Prostate gland (tissue), 2 donors: ENCODE results near the gene ABHD17C. TPM values are rescaled to one million over a fixed set of nuclear protein-coding genes. Genes with fewer than 3 reads are reported as not detected.

Source experiments
- DNase-seq: peaks from one replicate; pipeline ENCODE4 v3.0.0-alpha.2; 2019; ENCODE audit warnings: low spot score
- H3K27ac ChIP-seq, 2 donors: fragments of 200-600 bp; sonication (generic); 2 replicates each; pipeline ENCODE4 v1.5.1; 2017 to 2019
- H3K27me3 ChIP-seq: fragments of 200-600 bp; sonication (generic); replicated peaks from 2 replicates; pipeline ENCODE4 v1.5.1; 2019; ENCODE audit not compliant: insufficient read depth
- H3K36me3 ChIP-seq, 2 donors: fragments of 200-600 bp; sonication (generic); 1 replicate in 1 of 2; 2 replicates in 1 of 2; pipeline versions ENCODE4 v1.5.1 to v1.8.1; 2017 to 2019
- H3K4me1 ChIP-seq: fragments of 200-600 bp; sonication (generic); replicated peaks from 2 replicates; pipeline ENCODE4 v1.5.1; 2019
- H3K4me3 ChIP-seq, 2 donors: fragments of 200-600 bp; sonication (generic); 2 replicates each; pipeline ENCODE4 v1.5.1; 2017 to 2019
- H3K9me3 ChIP-seq: fragments of 200-600 bp; sonication (generic); 2 replicates; pipeline ENCODE4 v1.5.1; 2017
- POLR2A ChIP-seq: fragments of 450-650 bp; IDR thresholded peaks from one replicate; pipeline ENCODE4 v1.6.1; 2016; ENCODE audit warnings: antibody characterized with exemption, mild to moderate bottlenecking
- POLR2AphosphoS5 ChIP-seq: sonication (generic); formaldehyde crosslinking; IDR thresholded peaks from one replicate; pipeline ENCODE4 v1.6.1; 2017; ENCODE audit warnings: antibody characterized with exemption
- WGBS: methylation state at CpG from one replicate; pipeline ENCODE4 v1.1.5; 2018; 5-methylcytosine and 5-hydroxymethylcytosine counted together
- intact Hi-C: fragments of 100-400 bp; cut with DNase I; formaldehyde crosslinking; loops from one replicate; pipeline ENCODE4 v1.14.2; 2022
- total RNA-seq, 2 donors: library from RNA; depleted of rRNA; stranded (reverse); fragments of >200 nt; gene quantifications; one replicate each; pipeline ENCODE4 v1.1.0, GENCODE V29; 2016
- TF ChIP-seq, protein P1 (sequence below), 4 experiments: fragments of 200-600 bp in 2 of 4; fragments of 450-650 bp in 2 of 4; sonication (generic) in 2 of 4; IDR thresholded peaks; 1 replicate in 3 of 4; 2 replicates in 1 of 4; pipeline ENCODE4 v1.5.1; 2016 to 2019; ENCODE audit warnings: antibody characterized with exemption in 4 of 4, mild to moderate bottlenecking in 2 of 4, moderate library complexity in 2 of 4

Gene ABHD17C
- total RNA-seq, 2 donors from 2014 or later = 13.6 to 32.4 TPM

DNA sequence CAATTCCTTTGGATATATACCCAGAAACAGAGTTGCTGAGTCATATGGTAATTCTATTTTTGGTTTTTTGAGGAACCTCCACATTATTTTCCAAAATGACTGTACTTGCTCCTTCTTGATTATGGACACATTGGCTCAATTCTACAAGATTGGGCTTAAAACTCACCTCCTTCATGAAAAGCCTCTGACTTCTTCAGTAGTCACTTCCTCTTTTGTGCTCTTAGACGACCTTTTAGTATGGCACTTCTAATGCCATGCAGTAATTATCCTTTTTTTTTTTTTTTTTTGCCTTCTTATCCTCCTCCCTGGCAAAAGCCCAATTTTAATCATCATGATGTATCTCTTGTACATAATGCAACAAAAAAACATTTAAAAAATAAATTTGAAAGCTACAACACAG is 33.0 kb upstream of the ABHD17C start:
- no peak for TF ChIP-seq POLR2A
- TF ChIP-seq, protein P1, sequence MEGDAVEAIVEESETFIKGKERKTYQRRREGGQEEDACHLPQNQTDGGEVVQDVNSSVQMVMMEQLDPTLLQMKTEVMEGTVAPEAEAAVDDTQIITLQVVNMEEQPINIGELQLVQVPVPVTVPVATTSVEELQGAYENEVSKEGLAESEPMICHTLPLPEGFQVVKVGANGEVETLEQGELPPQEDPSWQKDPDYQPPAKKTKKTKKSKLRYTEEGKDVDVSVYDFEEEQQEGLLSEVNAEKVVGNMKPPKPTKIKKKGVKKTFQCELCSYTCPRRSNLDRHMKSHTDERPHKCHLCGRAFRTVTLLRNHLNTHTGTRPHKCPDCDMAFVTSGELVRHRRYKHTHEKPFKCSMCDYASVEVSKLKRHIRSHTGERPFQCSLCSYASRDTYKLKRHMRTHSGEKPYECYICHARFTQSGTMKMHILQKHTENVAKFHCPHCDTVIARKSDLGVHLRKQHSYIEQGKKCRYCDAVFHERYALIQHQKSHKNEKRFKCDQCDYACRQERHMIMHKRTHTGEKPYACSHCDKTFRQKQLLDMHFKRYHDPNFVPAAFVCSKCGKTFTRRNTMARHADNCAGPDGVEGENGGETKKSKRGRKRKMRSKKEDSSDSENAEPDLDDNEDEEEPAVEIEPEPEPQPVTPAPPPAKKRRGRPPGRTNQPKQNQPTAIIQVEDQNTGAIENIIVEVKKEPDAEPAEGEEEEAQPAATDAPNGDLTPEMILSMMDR (IDR thresholded peaks at IDR 0.05) = no peak
- no peak for TF ChIP-seq POLR2AphosphoS5
- Histone ChIP-seq H3K4me1 (no peaks in the 10 kb centered on the region), H3K27me3 (no peaks in the 10 kb centered on the region), H3K27ac (no peak overlapping the region), H3K9me3 (no peaks in the 10 kb centered on the region), H3K4me3 (no peak overlapping the region), H3K36me3 (no peaks in the 10 kb centered on the region)
- DNase-seq = no peak
- intact Hi-C loops = no loop called here
- WGBS = 64% methylated on average over 1 of the region's 1 CpG

DNA sequence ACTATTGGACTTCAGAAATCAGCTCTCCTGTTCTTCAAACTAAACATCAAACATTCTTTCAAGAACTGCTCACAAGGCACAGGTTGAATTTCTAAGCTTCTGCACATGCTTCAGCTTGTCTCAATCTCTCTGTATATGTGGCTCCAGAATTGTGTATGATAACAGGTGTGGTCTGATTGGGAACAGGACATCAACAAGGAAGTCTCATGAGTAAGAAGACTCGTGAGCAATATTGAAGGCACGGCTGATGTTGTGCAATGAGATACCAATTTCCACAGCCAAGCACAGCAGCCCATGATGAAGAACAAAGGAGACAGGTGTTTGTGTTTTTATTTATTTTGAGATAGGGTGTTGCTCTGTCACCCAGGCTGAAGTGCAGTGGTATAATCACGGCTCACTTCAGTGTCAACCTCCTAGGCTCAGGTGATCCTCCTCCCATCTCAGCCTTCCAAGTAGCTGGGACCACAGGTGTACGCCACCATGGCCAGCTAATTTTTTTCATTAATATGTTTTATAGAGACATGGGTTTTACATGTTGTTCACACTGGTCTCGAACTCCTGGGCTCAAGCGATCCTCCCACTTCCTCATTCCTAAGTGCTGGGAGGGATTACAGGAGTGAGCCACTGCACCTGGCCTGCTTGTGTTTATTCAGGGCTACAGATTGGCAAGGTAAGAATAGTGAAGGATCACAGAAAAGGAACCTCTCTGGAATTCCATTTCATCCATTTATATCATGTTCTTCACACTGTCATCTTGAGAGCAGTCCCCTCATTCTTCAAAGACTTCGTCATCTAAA is 32.2 kb upstream of the ABHD17C start:
- intact Hi-C loops = no loop called here
- no peak for DNase-seq

DNA sequence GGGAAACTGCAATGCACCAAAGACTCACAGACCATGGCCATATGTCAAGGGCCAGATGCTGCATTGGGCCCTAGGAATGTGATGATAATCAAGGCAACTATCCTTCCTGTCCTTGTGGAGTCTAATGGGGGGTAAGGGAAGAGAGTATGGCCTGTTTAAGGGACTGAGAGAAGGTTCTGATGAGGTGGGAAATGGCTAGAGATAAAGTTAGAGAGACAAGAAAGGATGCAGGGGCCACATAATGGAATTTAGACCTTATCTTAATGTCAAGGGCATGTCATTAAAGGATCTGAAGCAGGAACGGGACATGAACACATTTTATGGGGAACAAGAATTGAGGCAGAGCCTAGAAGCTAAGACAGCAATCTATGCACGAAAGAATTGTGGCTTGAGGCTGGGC is 30.0 kb upstream of the ABHD17C start:
- WGBS = 80% methylated on average over 2 of the region's 2 CpGs
- no peaks in the 10 kb centered on the region for H3K36me3 ChIP-seq
- H3K27me3 ChIP-seq = no peaks in the 10 kb centered on the region
- TF ChIP-seq POLR2AphosphoS5 = no peak
- intact Hi-C loops = no loop called here
- no peak overlapping the region for H3K4me3 ChIP-seq
- DNase-seq = no peak
- no peaks in the 10 kb centered on the region for H3K9me3 ChIP-seq
- H3K4me1 ChIP-seq = no peaks in the 10 kb centered on the region
- H3K27ac ChIP-seq = no peak overlapping the region

More for the DNA sequence above, 32.2 kb upstream of the ABHD17C start:
- H3K36me3 ChIP-seq = no peaks in the 10 kb centered on the region
- 76% methylated on average over 7 of the region's 7 CpGs for WGBS
- no peaks in the 10 kb centered on the region for H3K9me3 ChIP-seq
- H3K27ac ChIP-seq = no peak overlapping the region
- H3K4me3 ChIP-seq = no peak overlapping the region
- H3K27me3 ChIP-seq = no peaks in the 10 kb centered on the region
- H3K4me1 ChIP-seq = no peaks in the 10 kb centered on the region
- TF ChIP-seq, protein P1 (IDR thresholded peaks at IDR 0.05) = no peak
- TF ChIP-seq POLR2AphosphoS5 (no peak), POLR2A (no peak)

DNA sequence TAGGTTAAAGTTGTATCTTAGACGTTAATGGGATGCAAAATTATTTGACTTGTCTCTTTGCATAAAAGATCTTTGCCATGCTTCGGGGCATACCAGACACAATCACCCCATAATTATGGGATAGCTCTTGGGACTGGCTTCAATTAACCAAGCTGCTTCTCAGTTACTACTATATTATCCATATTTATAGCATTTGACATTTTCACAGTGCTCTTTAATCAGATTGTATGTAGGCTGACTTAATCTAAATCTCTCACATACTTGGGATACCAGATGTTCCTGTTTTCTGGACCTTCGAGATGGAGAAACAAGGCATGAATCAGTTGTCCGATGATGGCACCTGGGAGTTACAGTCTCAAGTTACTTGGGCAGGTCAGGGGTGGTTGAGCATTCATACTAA is 27.2 kb upstream of the ABHD17C start:
- no peak for DNase-seq
- intact Hi-C loops = no loop called here
- Histone ChIP-seq H3K9me3 (no peaks in the 10 kb centered on the region), H3K4me1 (no peaks in the 10 kb centered on the region), H3K36me3 (no peaks in the 10 kb centered on the region), H3K4me3 (no peak overlapping the region), H3K27me3 (no peaks in the 10 kb centered on the region), H3K27ac (no peak overlapping the region)
- WGBS = 60% methylated on average over 4 of the region's 4 CpGs
- TF ChIP-seq POLR2AphosphoS5 = no peak
- TF ChIP-seq, protein P1 (IDR thresholded peaks at IDR 0.05) = no peak
- TF ChIP-seq POLR2A = no peak

DNA sequence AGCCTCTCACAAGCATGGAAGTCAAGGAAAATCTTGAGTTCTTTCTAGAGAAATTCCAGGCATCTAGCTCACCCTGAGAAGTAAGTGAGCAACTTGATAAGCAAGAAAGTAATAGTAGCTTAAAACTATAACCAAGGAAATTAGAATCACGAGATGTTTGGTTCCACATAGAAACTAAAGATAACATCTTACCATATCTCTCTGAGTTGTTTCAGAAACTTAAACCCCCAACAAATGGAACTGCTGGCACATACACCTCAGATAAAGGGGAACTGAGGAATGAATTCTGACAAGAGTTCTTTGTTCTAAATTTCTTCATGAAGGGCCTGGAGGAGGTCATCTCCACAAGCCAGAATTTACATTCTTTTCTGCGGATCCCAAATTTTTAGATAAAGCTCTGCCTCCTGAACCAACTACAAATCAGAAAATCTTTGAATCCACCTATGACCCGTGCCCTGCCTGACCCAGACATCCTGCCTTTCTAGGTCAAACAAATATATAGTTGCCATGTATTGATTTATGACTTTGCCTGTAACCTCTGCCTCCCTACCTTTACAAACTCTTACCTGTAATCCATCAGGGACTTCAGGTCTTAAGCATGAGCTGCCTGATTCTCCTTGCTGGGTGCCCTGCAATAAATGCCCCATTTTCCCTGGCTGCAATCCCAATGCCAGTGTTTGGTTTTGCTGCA is 26.4 kb upstream of the ABHD17C start:
- no peak for TF ChIP-seq POLR2A
- TF ChIP-seq, protein P1 (IDR thresholded peaks at IDR 0.05) = no peak
- no peak for TF ChIP-seq POLR2AphosphoS5
- no peaks in the 10 kb centered on the region for H3K27me3 ChIP-seq
- intact Hi-C loops = no loop called here
- no peaks in the 10 kb centered on the region for H3K9me3 ChIP-seq
- no peak overlapping the region for H3K27ac ChIP-seq
- no peak for DNase-seq
- no peaks in the 10 kb centered on the region for H3K36me3 ChIP-seq
- H3K4me3 ChIP-seq = no peak overlapping the region
- 70% methylated on average over 3 of the region's 3 CpGs for WGBS
- no peaks in the 10 kb centered on the region for H3K4me1 ChIP-seq
